ENCODE results near the gene TCF4.

Gene TCF4

DNA sequence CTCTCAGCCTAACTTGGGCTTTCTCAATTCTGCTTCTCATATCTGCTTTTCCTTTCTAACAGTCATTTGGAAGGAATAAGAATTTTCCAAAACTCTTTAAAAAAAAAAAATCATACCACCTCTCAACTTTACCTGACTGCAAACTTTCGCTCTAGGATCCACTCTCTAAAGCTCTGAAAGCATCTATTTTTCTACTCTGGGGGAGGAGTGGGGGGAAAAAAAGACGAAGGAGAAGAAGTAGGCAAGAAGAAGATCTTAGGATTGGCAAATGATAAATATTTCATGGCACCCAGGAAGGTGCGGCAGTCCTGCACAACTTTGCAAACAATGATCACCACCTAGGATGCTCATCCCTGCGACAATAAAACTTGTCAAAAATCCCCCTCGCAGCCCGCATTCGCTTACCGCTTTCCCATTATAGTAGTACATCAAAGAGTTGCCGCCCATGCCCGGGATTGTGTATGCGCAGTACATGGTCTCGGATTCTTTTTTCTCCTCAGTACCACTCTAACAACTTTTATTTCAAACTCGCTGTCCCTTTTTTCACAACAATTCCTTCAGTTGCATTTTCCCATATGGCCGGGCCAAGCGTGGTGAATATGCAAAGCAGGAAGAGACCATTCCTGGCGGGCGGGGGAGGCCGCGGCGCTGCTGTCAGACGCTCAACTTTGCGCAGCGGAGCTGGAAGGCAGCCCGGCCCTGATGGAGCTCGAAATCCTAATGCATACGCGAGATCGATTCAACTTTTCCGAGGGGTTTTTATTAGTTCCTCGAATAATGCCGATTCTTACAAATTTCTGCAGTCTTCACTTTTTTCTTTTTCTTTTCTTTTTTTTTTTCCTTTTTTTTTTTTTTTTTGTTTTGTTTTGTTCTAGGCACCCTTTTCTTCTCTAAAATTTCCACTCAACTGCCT is 266.5 kb downstream of the TCF4 start:
- peak; percentile 72 for DNase-seq (ENCODE audit: low spot score)

DNA sequence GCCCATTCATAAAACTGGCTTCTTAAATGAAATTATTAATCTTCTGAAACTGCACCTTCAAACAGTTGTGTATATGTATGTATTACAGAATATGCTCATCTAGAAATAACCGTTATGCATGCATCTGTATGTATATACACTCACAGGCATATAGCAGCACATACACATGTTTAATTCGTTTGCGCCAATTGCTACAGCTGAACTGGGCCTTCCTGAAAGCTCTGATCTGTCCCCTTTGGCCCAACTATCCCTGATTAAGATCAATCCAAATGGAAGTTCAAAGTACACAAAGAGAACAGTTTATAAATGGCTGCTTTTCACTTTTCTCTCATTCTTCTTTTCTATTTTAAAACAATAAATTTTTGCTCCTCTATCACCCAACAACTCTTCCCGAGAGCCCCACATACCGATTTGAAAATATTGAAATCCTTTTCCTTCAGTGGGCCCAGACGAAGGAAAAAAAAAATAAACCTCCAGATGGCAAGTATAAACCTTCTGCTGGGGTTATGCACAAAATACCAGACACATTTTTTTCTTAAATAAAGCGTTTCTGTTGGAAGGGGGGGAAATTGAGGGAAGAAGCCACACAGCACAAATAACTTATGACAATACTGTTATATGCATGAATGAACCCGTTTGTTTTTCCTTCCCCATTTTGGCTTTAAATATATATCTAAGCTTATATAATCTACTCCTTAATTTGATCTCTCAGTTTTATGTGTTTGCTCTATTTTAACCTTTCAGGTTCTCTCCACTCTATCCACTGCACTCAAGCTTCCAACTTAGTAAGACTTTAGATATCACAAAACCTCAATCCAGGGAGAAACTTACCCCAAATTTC is 267.3 kb downstream of the TCF4 start:
- DNase-seq (ENCODE audit: low spot score) = no peak

DNA sequence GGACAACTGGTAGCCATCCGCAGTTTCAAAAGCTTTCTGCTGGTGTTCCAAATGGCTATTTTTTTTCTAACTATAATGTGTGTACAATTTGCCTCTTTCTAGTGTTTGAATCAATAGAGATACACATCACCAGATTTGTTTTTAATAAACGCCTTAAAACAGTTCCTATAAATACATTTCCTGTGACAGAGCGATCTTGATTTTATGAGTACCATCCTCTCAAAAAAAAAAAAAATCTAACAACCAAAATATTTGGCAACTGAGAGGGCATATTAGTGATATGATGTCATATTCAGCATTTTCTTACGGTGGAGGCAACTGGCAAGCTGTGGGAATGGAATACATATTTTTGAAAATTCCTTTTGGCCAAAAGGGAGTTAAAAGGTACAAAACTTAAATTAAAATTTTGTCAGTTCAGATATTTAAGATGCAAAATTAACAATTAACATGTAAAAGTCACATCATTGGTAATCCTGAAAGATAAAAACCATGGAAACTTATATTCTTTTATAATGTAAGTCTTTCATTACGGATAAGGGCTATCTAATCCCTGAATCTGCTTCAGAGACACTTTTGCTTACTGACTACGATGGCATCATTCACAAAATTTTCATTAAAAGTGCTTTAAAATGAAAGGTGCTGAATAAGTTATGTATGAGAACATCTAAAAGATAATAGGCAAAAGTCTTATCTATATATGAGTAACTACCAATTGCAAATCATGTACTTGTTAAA is 268.4 kb downstream of the TCF4 start:
- DNase-seq (ENCODE audit: low spot score) = no peak

DNA sequence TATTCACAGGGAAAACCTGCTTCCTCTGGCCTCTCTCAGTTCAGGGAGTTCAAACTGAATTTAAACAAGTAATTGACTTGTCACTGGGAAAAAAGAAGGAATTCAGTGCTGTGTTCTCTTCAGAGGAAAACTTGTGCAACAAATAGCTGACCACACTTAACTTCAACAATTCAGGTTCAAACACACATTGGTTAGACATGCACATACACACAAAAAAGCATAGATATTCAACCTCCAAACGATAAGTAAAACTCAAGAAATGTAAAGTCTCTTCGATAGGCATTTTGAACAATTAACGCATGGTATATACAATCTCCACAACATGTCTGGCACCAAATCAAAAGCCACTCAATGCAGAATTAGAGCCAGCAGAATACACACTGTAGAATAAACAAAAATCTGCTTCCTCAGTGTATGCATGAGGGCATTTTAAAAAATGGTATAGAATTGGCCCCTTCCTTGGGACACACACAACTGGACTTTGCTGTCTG is 269.0 kb downstream of the TCF4 start:
- DNase-seq (ENCODE audit: low spot score) = no peak

DNA sequence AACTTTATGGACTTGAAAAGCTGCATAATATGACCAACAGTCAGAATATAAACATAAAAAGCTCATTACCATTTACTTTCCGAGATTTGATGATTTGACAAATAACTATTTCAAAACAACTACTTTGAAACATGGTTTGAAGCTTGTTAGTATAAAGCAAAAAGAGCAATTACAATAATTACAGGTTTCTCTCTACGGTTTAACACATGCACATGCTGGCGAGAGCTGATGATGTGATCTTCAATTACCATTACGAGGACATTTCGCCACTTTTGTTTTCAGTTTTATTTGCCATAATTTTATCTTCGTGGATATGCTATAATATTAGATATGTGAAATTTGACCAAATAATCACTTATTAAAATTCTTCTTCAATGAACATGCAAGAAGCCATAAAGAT is 270.1 kb downstream of the TCF4 start:
- DNase-seq (ENCODE audit: low spot score) = no peak

DNA sequence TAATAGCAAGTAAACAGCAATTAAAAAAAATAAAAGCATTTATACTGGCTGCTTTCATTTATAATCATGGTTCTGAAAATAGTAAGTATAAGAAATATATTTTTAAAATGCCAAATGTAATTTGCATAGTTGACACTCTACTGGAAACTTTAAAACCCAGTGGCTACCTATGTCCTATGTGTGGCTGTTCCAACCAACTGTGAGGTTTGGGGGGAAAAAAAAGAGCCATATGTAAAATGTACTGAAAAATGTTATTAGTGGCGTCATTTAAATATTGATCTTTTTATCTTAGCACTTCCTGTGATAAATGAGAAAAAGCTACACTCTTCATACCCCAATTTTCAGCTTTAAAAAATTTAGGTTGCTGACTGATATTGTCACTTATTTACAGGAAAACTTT is 270.7 kb downstream of the TCF4 start:
- DNase-seq (ENCODE audit: low spot score) = no peak

DNA sequence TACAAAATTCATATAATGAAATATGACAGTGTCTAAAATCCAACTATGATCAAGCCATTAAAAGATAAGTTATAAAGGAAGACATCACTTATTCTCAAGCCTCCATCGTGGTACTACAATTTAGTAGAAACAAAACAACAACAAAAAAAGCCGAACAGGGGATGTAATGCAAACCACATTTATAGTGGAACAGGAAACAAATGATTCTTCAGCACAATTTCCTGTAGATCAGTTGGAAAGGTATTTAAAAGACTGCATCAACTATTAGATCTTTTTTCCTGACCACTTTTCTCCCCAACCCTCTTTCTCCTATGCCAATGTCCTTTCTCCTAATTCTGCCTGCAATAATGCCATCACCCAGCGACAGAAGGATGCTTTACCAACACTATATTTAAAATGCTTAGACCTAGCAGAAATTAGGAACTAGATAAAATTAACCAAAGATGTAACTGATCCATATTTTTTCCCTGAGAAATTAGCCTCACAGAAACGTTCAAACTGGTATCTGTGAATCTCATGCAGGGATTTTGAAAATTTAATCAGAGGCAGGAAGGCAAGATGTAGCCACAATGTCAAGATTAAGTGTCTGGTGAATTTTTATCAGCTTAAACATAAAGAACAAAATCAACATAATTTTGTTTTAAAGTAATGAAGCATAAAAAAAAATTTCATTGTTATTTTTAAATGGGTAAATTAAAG is 271.4 kb downstream of the TCF4 start:
- DNase-seq (ENCODE audit: low spot score) = no peak

DNA sequence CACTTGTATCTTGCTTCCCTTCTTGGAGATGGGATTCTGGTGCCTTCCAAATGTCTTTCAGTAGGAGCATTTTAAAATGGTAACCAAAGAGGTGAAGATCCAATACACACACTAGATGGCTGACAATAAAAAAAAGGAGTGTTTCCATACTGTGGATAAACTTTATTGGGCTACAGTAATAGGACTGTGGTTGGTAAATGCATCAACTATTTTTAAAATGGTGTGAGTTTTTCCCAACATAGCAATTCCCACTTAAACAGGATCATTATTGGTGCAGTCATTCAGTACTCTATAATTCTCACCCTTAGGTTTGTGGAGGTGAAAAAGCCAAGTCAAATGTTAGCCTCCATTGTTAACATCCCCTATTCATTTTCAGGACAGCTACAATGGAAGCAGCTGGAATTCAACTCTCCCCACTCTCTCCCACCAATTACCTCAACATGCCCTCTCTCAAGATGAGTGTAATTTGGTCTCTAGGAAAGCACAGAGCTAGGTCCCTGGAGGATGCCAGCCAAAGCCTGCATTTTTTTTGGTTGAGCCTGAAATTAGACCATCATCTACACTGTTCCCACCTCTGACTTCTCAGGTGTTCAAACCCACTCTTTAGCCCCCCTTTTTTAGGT is 273.3 kb downstream of the TCF4 start:
- peak; percentile 21 for DNase-seq (ENCODE audit: low spot score)

DNA sequence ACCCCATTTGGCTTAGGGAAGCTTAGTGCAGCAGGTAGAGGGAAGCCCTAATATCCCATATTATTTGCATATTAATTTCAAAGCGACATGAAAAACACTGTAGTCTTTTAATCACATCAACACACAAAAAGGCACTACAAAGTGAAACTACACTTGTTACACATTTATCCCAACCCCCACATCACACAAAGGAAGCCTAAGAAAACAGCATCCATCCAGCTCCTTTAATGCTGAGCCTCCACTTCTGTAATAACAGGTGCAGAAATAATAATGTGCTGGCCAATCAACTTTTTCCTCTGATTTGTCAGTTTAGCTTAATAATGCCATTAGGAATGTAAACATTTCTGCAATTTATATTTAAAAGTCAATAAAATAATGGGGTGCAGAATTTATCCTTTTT is 274.0 kb downstream of the TCF4 start:
- no peak for DNase-seq (ENCODE audit: low spot score)

DNA sequence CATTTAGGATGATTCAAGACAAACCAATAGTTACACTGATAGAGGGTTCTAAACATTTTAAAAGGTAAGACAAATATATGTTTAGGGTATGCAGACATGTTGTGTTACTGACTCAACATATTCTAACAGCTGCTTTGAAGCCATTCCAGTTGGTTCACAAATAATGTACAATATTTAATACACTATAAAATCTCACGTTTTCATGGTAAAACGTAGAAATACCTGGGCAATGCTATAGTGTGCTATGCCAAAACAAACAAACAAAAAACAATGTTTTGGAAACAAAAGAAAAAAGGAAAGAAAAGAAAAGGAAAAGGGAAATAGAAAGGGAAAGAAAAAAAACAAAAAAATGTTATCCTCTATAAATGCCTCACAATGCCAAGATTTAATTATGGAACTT is 277.1 kb downstream of the TCF4 start:
- no peak for DNase-seq (ENCODE audit: low spot score)

DNA sequence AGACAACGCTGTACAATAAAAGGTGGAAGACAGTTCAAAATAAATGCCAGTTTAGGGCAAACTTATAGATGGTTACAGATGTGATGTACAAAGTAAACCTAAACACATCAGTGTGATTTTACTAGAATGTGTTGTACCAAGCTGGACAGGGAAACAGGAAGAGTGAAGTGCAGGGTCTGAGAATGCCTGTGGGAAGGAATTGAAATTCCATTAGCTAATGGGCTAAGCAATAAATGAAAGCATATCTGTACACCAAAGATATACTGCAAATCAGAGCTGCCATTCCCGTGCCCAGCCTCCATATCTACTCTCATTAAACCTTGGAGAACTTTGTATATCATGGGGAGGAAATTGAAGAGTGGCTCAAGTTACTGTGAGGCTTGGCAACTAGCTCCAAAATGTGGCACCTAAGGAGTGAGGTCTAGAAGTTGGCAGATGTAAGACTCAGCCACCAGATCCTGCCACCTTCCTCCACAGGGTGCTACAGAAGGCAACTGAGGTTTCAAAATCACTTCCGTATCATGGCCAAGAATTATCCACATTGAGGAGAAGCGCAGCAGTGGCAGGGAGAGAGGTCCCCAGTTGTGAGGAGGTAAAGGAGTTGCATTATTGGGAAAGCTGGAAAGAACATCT is 277.8 kb downstream of the TCF4 start:
- no peak for DNase-seq (ENCODE audit: low spot score)

DNA sequence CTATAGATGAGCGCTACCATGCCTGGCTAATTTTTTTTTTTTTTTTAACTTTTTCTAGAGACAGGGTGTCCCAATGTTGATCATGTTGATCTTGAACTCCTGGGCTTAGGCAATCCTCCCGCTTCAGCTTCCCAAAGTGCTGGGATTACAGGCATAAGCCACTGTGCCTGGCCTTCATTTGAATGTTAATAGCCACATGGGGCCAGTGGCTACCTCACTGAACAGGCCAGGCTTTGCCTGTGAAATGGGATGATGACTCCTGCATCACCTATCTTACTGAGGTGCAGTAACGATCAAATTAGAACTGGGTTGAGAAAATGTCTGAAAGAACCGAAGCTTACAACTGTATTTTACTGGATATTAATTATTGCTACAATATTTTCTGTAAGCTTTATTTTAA is 278.7 kb downstream of the TCF4 start:
- no peak for DNase-seq (ENCODE audit: low spot score)

DNA sequence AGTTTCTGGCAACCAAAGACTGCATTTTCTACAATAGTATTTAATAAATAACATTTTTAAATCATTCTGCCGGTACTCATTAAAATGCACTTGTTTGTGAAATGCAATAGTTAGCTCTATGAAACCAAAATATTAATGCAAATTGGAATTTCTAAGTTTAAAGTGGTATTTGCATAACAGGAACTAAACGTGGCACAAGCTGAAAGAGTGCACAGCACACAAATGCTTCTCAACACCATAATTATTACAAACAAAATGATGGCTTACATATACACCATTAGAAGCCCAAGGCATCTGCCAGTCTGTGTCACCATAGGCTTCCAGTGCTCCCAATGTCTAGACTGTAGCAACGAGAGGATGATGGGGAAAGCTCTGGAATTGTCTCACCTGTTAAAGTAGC is 280.5 kb downstream of the TCF4 start:
- DNase-seq (ENCODE audit: low spot score) = no peak

DNA sequence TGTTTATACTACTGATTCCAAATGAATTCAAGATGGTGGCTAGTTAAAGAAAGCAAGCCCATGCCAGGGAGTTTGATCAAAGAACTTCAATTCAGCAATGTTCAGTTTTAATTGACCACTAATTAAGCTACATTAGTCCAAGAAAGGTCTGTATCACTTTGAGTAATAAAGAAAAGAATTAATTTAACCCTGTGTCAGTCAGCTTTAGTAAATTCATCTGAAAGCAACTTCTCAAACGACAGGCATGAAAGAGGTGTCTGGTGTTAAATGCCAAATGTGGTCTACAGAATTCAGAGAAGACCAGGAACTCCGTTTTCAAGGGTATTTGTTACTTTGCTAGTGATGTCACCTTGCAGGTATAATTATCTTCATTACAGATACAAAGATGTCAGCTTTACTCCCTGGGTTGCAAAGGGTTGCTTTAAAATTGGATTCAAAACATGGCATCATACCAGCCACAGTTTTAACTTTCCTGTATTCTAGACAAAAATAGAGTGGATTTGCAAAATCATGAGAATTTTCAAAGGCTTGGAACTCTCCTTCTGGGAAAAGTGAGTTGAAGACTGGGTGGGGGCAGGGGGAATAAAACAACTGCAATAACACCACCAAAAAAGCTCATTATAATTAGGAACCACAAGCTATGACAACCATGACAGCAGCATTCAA is 281.5 kb downstream of the TCF4 start:
- no peak for DNase-seq (ENCODE audit: low spot score)

DNA sequence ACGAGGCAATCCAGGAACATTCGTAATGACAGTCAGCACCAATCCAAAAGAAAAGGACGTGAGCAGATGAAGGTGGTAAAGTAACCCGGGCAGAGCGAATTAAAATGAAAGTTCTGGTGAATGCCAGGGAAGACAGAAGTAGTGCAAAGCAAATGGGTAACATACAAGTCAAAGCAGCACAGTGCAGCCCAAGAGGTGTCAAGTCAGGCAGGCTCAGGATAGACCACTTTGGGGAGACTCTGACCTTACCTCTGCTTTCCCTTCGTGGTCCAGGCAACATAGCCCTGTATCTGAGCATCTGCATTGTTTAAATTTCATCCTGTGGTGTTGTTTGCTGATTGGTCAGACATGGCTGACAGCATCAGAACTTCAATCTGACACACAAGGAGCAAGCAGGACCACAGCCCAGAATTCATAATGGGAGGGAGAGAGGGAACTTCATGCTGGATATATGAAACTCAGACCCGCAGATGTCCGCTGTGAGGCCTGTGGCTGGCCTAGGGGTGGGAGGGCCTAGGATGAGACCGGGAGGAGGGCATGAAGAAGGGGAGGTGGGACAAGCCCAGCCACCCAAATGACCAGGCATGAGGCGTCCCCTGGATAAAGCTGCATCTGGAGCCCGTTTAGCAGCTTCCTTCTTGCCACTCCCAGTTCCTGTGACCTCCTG is 285.7 kb downstream of the TCF4 start:
- DNase-seq (ENCODE audit: low spot score) = no peak

DNA sequence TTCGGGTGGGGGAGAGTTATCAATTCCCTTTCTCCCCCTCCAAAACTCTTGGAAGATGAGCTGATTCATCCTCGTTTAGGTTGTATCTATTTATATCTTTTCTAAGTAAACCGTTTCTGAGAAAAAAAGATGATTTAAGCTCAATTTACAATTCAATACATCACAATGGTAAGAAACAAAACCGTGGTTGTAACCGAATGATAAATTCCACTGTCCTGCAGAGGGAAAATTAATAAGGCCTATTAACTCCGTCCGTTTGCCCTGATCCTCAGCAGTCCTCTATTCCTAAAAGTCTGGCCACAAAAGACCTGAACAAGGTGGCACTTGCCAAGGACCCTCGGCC is 286.2 kb downstream of the TCF4 start:
- no peak for DNase-seq (ENCODE audit: low spot score)

DNA sequence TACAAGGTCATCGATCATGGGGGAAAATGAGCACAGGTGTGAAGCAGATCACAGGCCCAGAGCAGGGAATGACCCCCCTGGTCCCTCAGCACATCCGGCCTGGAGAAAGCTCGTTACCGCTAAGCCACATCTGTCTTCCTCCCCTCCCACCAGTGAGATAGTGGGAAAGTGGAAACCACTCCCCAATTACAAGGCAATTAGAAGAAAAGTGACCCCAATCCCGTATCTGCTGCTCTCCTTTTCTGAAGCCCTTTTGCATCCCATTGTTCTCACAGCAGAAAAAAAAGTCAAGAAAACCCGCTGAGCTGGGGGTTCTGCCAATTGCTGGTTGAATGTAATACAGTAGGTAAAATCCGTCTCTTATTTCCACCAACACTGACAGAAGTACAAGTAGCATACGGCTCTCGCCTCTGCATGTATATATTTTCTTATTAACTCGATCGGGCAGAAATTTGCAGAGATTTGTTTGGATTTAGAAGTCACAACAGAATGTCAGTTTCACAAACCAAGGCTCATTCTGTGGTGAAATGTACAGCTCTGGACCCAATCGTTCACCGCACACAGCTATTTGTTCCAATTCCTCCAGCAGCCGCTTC is 287.0 kb downstream of the TCF4 start:
- DNase-seq (ENCODE audit: low spot score) = peak; percentile 16

DNA sequence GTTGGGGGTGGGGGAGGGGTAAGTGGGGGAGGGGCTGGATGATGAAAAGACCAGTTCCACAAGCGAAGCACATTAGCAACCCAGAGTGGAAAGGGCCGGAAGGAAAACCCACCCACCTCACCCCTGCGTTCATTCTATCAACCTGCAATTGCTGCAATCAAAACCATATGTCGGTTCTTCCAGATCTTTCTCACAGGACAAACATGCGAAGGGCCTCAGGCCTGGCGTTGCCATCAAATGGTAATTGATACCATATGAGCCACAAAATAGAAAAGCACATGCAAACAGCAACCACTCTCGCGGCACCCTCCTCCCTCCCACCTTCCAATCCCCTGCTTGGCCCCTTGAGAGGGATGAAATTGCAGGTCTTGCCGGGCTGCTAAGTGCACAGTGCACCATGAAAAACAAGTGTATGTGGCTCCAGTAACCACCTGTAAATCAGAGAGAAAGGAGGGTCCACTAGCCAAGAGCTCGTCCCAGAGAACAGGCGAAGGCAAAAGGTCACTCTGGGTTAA is 287.5 kb downstream of the TCF4 start:
- DNase-seq (ENCODE audit: low spot score) = no peak

DNA sequence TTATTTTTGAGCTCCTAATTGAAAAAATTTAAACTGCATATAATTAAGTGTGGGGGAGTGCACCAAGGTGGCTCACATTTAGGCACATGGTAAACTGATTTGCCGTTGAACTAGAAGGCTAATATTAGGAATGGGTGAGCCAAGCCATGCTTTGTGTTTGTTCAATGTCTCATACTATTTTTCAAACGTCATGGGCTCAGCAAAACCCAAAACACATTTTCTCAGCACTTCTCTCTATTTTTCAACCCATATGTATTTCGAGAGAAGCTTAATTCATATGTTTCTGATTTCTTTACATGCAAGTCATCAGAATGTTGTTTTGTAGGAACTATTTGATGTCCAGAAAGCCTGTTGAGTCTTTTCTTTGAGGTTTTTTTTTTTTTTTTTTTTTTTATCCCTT is 291.2 kb downstream of the TCF4 start:
- no peak for DNase-seq (ENCODE audit: low spot score)
